KOPT-K1 (cell line): Measurements from ENCODE around the gene IGF1R.

Experiments used
- H3K27ac ChIP-seq: fragments of 200-600 bp; sonication (generic); 2 replicates; pipeline ENCODE4 v1.5.1; 2016; ENCODE audit warnings: antibody characterized with exemption, mild to moderate bottlenecking, low read depth, low read length; ENCODE audit not compliant: poor library complexity, severe bottlenecking
- H3K36me3 ChIP-seq: fragments of 200-600 bp; sonication (generic); 2 replicates; pipeline ENCODE4 v1.5.1; 2017; ENCODE audit warnings: antibody characterized with exemption, mild to moderate bottlenecking, low read length, moderate library complexity; ENCODE audit not compliant: insufficient read depth
- H3K9me3 ChIP-seq: fragments of 200-600 bp; sonication (generic); 2 replicates; pipeline ENCODE4 v1.5.1; 2017; ENCODE audit warnings: antibody characterized with exemption, low read length, mild to moderate bottlenecking; ENCODE audit not compliant: insufficient read depth, poor library complexity, severe bottlenecking

Gene IGF1R

DNA sequence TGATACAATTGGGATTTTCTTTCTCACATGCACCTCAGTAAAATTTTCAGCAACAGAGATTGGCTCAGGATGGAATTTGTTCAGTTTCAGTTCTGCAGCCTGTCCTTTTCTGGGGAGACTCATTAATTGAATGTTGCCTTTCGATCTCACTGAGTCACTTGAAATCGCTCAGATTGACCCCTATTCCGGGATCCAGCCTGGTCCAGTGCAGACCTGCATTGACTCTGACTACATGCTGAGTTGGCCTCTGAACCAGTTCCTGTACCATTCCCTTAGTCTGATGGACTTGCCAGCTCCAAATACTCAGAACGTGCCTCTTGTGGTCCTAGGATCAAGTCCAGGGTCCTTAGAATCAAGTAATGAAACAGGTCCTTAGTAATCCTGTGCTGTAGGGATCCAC lies 9.4 kb downstream of the IGF1R start:
- Histone ChIP-seq H3K27ac (no peak overlapping the region), H3K9me3 (no peaks in the 10 kb centered on the region)

DNA sequence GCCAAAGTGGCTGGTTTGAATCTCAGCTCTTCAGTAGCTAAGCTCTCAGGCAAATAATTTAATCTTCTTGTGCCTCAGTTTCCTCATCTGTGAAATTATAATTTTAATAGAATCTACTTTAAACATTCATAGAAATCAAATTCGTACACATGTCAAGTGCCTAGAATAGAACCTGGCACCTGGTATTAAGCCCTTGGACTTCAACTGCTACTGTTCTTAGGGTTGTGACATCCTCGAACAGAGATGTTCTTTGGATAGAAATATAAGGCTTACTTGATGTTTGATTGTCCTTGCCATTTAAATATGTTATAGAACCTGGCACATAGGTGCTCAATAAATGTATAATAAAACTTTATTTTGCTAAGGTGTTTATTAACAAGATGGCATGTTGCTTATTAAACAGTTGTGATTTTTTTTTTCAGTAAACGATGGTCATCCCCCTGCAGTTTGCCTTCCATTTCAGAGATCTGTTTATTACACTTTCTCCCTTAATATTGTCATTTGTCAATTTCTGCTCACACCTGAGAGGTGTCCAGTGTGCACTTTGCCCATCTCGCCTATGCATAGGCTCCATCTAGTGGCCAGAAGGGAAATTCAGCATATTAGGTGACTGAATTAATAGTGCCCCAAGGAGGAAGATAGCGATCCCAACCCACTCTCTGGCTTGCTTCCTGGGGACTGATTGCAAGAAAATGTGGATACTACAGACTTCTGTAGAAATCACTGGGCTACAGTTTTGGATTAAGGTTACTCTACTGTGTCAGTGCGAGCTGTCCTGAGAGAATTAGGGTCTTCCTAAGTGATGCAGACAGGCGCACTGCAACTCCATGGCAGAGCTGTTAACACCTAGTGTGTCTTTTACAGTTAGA lies 10.7 kb downstream of the IGF1R start:
- Histone ChIP-seq H3K9me3 (no peaks in the 10 kb centered on the region), H3K36me3 (no peaks in the 10 kb centered on the region), H3K27ac (no peak overlapping the region)

More for the DNA sequence above, 9.4 kb downstream of the IGF1R start:
- no peaks in the 10 kb centered on the region for H3K36me3 ChIP-seq

DNA sequence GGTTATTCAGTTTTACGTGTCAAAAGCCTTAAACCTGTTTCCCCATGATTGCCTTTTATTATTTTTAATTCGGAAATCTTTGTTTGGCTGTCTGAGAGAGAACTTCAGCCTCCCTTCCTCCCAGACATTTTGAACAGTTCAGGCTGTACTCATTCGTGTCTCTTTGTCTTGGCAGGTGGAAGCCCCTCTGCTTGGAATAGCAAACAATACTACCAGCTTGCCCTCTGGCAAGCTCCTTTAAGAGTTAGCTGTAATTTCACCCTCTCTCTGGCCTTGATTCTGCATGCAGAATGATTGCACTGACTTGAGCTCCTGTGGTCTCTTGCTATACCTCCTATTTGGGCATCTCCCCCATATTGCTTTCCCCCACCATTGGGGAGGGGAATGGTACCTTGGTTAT lies 11.7 kb downstream of the IGF1R start:
- H3K36me3 ChIP-seq, result no peaks in the 10 kb centered on the region
- no peaks in the 10 kb centered on the region for H3K9me3 ChIP-seq
- H3K27ac ChIP-seq, result no peak overlapping the region

DNA sequence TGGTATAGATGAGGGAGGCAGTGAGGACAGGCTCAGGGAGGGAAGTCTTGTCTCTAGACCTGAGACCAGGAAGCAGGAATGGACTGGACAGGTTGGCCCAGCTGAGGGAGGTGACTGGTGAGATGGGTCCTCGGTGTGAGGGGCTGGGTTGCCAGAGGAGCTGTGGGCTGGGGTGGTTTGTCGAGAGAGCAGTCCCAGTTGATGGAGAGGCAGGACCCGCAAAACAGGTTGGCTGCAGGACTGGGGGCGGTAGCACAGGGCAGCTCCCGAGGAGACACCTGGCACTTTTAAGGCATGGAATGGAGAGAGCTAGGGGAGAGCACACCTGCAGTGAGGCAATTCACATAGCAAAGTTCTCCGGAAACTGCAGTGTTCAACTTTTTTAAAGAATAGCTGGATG lies 14.7 kb downstream of the IGF1R start:
- Histone ChIP-seq H3K9me3 (no peaks in the 10 kb centered on the region), H3K36me3 (no peaks in the 10 kb centered on the region), H3K27ac (no peak overlapping the region)

DNA sequence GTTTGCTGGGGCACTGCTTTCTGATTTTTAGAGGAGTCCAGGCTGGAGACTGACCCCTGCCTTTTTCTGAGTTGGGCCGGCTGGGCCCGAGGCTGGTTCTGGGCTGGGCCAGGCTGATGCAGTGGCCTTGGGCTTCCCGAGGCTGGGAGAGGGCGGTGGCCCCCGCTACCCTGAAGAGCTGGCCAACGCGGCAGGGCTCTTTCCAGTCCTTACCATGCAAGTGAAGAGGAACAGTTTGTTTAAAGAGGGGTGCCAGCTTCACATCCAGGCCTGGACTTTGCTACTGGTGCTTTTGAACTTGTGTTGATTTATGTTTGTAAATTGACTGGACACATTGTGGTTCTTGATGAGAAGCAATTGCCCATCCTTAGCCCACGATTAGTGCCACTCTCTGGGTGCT lies 15.3 kb downstream of the IGF1R start:
- Histone ChIP-seq H3K36me3 (no peaks in the 10 kb centered on the region), H3K9me3 (no peaks in the 10 kb centered on the region), H3K27ac (no peak overlapping the region)

DNA sequence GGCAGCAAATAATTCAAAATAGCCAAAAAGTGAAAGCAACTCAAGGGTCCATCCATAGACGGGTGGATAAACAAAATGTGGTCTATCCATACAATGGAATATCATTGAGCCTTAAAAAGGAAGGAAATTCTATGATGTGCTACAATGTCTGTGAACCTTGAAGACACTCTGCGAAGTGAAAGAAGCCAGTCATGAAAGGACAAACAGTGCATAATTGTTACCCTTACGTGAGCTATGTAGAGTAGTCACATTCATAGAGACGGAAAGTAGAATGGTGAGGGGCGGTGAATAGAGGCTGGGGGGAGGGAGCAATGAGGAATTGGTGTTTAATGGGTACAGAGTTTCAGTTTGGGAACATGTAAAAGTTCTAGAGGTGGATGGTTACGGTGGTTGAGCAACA lies 18.1 kb downstream of the IGF1R start:
- Histone ChIP-seq H3K36me3 (no peaks in the 10 kb centered on the region), H3K27ac (no peak overlapping the region), H3K9me3 (no peaks in the 10 kb centered on the region)

DNA sequence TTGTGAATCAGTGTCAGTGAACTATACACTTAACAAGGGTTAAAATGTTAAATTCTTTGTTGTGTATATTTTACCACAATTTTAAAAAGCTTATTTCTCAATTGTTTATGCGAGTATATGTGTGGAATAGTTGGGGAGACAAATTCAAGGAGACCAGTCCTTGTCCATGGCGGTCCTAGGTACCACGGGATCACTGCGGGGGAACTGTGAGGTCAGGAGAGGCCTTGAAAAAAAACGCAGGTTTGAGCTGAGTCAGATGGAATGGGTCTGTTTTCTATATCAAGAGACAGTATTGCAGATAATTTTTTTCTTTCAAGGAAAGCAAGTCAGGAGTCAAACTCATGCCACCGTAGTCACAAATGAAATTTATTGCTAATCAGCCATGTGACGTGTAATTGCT lies 18.5 kb downstream of the IGF1R start:
- Histone ChIP-seq H3K36me3 (no peaks in the 10 kb centered on the region), H3K27ac (no peak overlapping the region), H3K9me3 (no peaks in the 10 kb centered on the region)

DNA sequence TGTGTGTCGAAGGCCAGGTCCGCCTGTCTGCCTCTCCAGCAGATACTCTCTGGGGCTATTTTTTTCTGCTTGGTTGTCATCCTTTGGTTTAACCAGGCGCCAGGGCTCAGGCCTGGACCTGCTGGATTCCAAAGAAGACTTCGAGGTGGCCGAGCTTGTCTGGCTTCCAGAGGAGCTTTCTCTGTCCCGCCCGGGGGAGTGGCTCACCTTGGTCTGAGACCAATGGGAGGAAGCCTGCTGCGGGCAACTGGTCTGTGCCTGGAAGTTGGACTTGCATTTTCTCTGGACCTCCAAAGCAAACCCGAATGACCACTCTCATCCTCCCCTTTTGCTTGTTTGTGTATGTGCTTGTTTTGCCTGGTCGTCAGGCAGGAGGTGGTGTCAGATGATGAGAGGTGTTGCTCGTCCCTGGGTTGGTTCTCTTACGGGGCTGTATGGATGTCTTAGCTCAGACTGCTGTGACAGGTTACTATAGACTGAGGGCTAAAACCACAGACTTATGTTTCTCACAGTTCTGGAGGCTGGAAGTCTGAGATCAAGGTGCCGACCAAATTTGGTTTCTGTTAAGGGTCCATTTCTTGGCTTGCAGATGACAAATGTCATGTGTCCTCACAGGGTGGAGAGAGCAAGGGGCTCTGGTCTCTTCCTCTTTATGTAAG lies 19.3 kb downstream of the IGF1R start:
- Histone ChIP-seq H3K36me3 (no peaks in the 10 kb centered on the region), H3K27ac (no peak overlapping the region), H3K9me3 (no peaks in the 10 kb centered on the region)

DNA sequence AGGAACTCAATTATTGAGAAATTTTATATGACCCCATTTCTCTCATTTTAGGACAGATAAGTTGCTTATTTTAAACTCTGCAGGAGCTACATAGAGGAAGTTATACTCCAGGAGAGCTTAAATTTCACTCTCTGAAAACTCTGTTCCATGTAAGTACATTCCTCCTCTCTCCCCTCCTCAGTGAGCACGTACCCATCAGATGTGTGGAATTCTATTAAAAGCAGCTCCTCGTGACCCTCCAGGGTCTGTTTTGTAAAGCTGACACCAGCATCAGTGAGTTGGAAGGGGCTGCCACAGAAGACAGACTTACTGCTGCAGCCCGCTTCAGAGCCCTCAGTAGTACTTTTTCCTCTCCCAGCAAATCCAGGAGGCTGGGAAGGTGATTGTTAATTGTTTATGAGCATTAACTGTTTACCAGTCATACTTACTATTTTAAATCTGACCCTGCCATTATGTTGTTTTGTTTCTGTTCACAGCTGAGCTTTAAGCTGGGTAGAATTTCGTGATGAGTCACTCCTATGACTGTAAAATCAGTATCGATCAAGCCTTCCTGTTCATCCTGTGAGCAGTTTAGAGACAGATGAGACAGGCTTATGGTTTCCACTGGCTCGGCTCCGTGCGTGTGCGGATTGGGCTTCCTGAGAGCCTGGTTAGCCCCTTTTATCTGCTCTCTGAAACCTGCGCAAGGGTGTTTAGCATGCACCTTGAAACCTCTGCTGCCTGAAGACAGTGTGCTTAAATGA lies 20.4 kb downstream of the IGF1R start:
- Histone ChIP-seq H3K36me3 (no peaks in the 10 kb centered on the region), H3K27ac (no peak overlapping the region), H3K9me3 (no peaks in the 10 kb centered on the region)

DNA sequence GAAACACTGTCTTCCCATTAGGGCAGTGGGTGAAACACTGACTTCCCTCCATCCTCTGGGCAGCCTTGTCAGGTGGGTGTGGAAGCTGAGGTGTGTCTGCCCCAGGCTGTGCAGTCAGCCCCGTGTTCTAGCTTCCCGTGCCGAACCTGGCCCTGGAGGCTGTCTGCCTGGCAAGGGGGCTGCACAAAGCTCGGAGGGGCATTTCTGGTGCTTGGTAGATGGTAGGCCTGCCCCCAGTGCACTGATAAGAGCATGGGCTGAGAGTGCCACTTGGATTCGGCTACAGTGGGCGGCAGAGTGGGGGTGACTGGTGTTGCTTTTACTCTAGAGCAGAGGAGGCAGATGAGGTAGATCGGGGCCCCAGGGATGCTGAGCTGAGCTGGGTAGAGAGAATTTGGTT lies 21.3 kb downstream of the IGF1R start:
- Histone ChIP-seq H3K9me3 (no peaks in the 10 kb centered on the region), H3K27ac (no peak overlapping the region), H3K36me3 (no peaks in the 10 kb centered on the region)

DNA sequence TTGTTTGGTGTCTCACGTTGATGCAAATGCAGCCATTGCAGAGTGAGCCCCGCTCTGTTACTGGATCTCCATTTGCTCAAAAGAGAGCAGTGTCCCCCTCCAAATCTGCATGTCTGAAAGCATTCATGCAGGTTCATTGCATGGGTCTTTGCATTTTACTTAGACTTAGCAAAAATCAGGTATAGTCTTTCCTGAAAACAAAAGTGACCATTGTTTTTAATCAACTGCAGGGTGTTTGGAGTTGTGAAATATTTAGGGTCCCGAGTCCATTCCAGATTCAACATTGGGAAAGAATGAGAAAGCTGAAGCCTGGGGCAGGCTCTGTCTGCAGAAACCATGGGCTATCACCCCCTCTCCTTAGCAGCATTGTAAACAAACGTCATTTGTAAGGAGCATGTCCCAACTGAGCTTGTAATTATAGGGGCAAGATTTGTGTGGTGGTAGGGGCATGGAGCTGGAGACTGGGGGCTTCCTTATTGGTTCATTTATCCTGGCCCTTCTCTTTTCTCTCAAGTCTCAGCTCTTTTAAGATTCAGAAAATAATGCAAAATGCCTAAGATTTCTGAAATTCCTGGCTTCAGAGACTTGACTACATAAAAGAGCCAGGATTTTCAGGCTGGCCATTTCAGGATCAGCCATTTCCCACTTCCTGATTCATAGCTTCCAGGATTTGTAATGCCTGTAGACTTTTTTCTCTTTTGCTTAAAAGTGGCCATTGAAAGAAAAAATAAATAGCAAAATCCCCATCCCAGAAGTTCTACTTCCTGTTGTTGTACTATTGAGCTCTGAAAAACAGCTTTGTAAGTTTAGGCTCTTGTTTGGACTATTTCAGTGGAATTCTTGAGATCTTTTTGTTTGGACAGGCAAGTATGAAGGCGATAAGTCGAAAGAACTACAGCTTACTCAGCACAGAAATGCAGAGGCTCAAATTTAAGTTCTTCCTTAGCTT lies 23.0 kb downstream of the IGF1R start:
- no peaks in the 10 kb centered on the region for H3K36me3 ChIP-seq
- H3K27ac ChIP-seq, result no peak overlapping the region
- H3K9me3 ChIP-seq, result no peaks in the 10 kb centered on the region

DNA sequence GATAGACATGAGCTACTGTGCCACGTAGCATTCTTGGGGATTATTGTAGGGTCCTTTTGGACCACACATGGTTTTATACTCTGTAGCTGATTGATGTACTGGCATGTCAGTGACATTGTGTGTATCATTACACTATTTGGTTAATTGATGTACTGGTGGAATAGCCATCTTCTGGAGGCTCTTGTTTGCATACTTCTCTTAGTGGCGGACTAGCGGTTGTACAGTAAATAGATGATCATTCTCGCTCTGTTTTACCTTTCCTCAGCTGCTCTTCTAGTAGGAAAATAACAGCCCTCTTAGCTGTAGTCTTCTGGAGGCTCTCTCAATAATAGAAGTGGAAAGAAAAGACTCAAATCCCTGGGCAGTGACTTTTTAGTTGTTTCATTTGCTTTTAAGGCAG lies 24.8 kb downstream of the IGF1R start:
- H3K36me3 ChIP-seq, result no peaks in the 10 kb centered on the region
- no peaks in the 10 kb centered on the region for H3K9me3 ChIP-seq
- no peak overlapping the region for H3K27ac ChIP-seq

DNA sequence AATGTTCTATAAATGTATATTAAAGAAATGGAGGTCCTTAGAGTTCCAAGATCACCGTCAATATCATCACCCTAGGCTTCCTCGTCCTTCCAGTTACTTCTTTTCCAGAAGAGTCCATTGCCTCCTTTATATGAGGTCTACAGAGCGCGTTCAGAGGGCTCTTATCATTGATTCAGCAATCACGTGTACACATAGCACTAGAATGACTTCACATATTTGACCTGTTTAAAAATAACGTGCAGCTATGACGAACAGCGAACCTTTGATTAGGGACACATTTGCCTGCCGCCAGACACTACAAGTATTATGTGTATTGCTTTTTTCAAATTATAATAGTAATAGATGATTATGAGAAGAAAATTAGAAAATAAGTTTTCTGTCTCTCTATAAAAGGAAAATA lies 26.0 kb downstream of the IGF1R start:
- Histone ChIP-seq H3K36me3 (no peaks in the 10 kb centered on the region), H3K9me3 (no peaks in the 10 kb centered on the region), H3K27ac (no peak overlapping the region)

DNA sequence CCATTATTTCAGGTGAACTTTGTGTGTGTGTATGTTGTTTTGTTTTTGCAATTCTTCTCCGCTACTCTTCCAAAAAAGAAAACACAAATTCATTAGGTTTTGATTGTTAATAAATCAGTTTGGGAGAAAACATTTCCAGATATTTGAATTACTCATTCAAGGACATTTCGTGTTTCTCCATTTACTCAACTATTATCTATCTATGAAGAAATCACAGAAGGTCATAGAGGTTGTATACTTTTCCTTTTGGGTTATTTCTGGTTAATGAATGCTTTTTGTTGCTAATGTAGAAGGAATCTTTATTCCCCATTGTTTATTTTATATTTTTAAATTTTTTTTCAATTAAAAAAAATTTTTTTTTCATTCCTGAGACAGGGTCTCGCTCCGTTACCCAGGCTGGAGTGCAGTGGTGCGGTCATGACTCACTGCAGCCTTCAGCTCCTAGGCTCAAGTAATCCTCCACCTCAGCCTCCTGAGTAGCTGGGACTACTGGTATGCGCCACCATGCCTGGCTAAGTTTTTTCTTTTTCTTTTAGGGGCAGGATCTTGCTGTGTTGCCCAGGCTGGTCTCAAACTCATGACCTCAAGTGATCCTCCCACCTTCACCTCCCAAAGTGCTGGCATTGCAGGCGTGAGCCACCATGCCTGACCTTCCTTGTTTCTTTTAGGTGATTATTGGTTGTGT lies 28.4 kb downstream of the IGF1R start:
- H3K9me3 ChIP-seq, result no peaks in the 10 kb centered on the region
- no peak overlapping the region for H3K27ac ChIP-seq

More for the DNA sequence above, 28.4 kb downstream of the IGF1R start:
- no peaks in the 10 kb centered on the region for H3K36me3 ChIP-seq
